HepG2 (cell line): ENCODE measurements around the gene ROCK1. TPM values are rescaled to one million over a fixed set of nuclear protein-coding genes. Genes with fewer than 3 reads are reported as not detected.

Source experiments
- ARNTL ChIP-seq: sonication (generic); formaldehyde crosslinking; IDR thresholded peaks from 2 replicates; pipeline ENCODE4 v1.4.0; 2020; ENCODE audit warnings: mild to moderate bottlenecking, missing genetic modification reagents
- DR1 ChIP-seq: sonication (generic); formaldehyde crosslinking; IDR thresholded peaks from 2 replicates; pipeline ENCODE4 v1.8.0; 2021; ENCODE audit warnings: mild to moderate bottlenecking, missing genetic modification reagents, inconsistent platforms
- FIP1L1 ChIP-seq: fragments of 200-400 bp; formaldehyde crosslinking; IDR thresholded peaks from 2 replicates; pipeline ENCODE4 v1.6.1; 2018; ENCODE audit warnings: low read depth, mild to moderate bottlenecking, low read length, moderate library complexity, borderline replicate concordance; ENCODE audit not compliant: insufficient read depth
- GATA4 ChIP-seq: sonication (generic); IDR thresholded peaks from 2 replicates; pipeline ENCODE4 v1.6.1; 2016; ENCODE audit warnings: antibody characterized with exemption, low read depth, borderline replicate concordance
- HIVEP1 ChIP-seq: sonication (generic); formaldehyde crosslinking; IDR thresholded peaks from 2 replicates; pipeline ENCODE4 v1.4.0; 2020; ENCODE audit warnings: mild to moderate bottlenecking, missing genetic modification reagents
- JUN ChIP-seq: sonication (generic); formaldehyde crosslinking; IDR thresholded peaks from 2 replicates; pipeline ENCODE4 v1.4.0; 2020; ENCODE audit warnings: mild to moderate bottlenecking, missing genetic modification reagents
- KAT8 ChIP-seq: IDR thresholded peaks from 2 replicates; pipeline ENCODE4 v1.6.1; 2016; ENCODE audit warnings: missing genetic modification reagents, missing compliant biosample characterization
- NFE2L2 ChIP-seq: fragments of 150-350 bp; IDR thresholded peaks from 2 replicates; pipeline ENCODE4 v1.6.1; 2014; ENCODE audit warnings: low read length
- PAWR ChIP-seq: sonication (generic); formaldehyde crosslinking; IDR thresholded peaks from 2 replicates; pipeline ENCODE4 v1.4.0; 2020; ENCODE audit warnings: missing genetic modification reagents, mild to moderate bottlenecking, borderline replicate concordance
- PITX1 ChIP-seq: sonication (generic); formaldehyde crosslinking; IDR thresholded peaks from 2 replicates; pipeline ENCODE4 v1.5.1; 2020; ENCODE audit warnings: mild to moderate bottlenecking, missing genetic modification reagents
- RXRB ChIP-seq: IDR thresholded peaks from 2 replicates; pipeline ENCODE4 v1.6.1; 2016; ENCODE audit warnings: borderline replicate concordance, missing genetic modification reagents, missing compliant biosample characterization
- SKI ChIP-seq: fragments of 450-650 bp; IDR thresholded peaks from one replicate; pipeline ENCODE4 v1.6.1; 2018; ENCODE audit warnings: mild to moderate bottlenecking; ENCODE audit not compliant: partially characterized antibody
- ZKSCAN1 ChIP-seq: fragments of 150-350 bp; IDR thresholded peaks from 2 replicates; pipeline ENCODE4 v1.6.1; 2014; ENCODE audit warnings: low read length
- ZMYM2 ChIP-seq: sonication (generic); formaldehyde crosslinking; IDR thresholded peaks from 2 replicates; pipeline ENCODE4 v1.8.0; 2022; ENCODE audit warnings: mild to moderate bottlenecking, missing genetic modification reagents
- ZNF33A ChIP-seq: sonication (generic); formaldehyde crosslinking; IDR thresholded peaks from 2 replicates; pipeline ENCODE4 v1.5.1; 2020; ENCODE audit warnings: missing genetic modification reagents, mild to moderate bottlenecking, moderate library complexity, borderline replicate concordance
- ZNF468 ChIP-seq: sonication (generic); formaldehyde crosslinking; IDR thresholded peaks from 2 replicates; pipeline ENCODE4 v1.8.0; 2022; ENCODE audit warnings: mild to moderate bottlenecking, moderate library complexity, missing genetic modification reagents
- ZNF563 ChIP-seq: sonication (generic); formaldehyde crosslinking; IDR thresholded peaks from 2 replicates; pipeline ENCODE4 v1.8.0; 2022; ENCODE audit warnings: mild to moderate bottlenecking, moderate library complexity, missing genetic modification reagents
- ZNF713 ChIP-seq: sonication (generic); formaldehyde crosslinking; IDR thresholded peaks from 2 replicates; pipeline ENCODE4 v1.4.0; 2020; ENCODE audit warnings: mild to moderate bottlenecking, missing genetic modification reagents
- ZNF878 ChIP-seq: sonication (generic); formaldehyde crosslinking; IDR thresholded peaks from 2 replicates; pipeline ENCODE4 v1.8.1; 2023; ENCODE audit warnings: mild to moderate bottlenecking, missing genetic modification reagents, moderate library complexity
- polyA plus RNA-seq, 8 experiments: library from polyadenylated mRNA; depleted of rRNA in 3 of 8; stranded (reverse) in 7 of 8; unstranded in 1 of 8; fragments of >200 nt; fragmentation: Illumina TruSeq in 4 of 8; extraction: Trizol in 4 of 8; gene quantifications; 2 replicates each; pipeline versions ENCODE4 v1.2.1 to v1.2.3, GENCODE V29; 2011 to 2016; ENCODE audit warnings: low read depth in 4 of 8, missing spikeins in 1 of 8, mixed read lengths in 1 of 8; ENCODE audit not compliant: insufficient read depth in 1 of 8
- total RNA-seq, 5 experiments: library from RNA; depleted of rRNA; stranded (reverse); fragments of >200 nt; fragmentation: Illumina TruSeq; extraction: Trizol; gene quantifications; 2 replicates each; pipeline ENCODE4 v1.2.3, GENCODE V29; 2016; ENCODE audit warnings: low read depth in 1 of 5
- TF ChIP-seq, protein P1 (sequence below): sonication (generic); formaldehyde crosslinking; IDR thresholded peaks from 2 replicates; pipeline ENCODE4 v1.5.0; 2020; ENCODE audit warnings: missing genetic modification reagents
- TF ChIP-seq, protein P2 (sequence below): sonication (generic); formaldehyde crosslinking; IDR thresholded peaks from 2 replicates; pipeline ENCODE4 v1.5.1; 2020; ENCODE audit warnings: mild to moderate bottlenecking, moderate library complexity, missing genetic modification reagents
- TF ChIP-seq, protein P3 (sequence below): sonication (generic); formaldehyde crosslinking; IDR thresholded peaks from 2 replicates; pipeline ENCODE4 v1.4.0; 2020; ENCODE audit warnings: mild to moderate bottlenecking, missing genetic modification reagents, borderline replicate concordance
- TF ChIP-seq, protein P4 (sequence below): sonication (generic); formaldehyde crosslinking; IDR thresholded peaks from 2 replicates; pipeline ENCODE4 v1.5.0; 2020; ENCODE audit warnings: missing genetic modification reagents, mild to moderate bottlenecking, borderline replicate concordance
- TF ChIP-seq, protein P5 (sequence below): sonication (generic); formaldehyde crosslinking; IDR thresholded peaks from 2 replicates; pipeline ENCODE4 v1.4.0; 2020; ENCODE audit warnings: missing genetic modification reagents

ROCK1 gene
- total and polyA plus RNA-seq, 2 of the 13 experiments (the other 11 are each of a cell fraction or from before 2014, with no cell fraction given) = 10.5 to 27.2 TPM

DNA sequence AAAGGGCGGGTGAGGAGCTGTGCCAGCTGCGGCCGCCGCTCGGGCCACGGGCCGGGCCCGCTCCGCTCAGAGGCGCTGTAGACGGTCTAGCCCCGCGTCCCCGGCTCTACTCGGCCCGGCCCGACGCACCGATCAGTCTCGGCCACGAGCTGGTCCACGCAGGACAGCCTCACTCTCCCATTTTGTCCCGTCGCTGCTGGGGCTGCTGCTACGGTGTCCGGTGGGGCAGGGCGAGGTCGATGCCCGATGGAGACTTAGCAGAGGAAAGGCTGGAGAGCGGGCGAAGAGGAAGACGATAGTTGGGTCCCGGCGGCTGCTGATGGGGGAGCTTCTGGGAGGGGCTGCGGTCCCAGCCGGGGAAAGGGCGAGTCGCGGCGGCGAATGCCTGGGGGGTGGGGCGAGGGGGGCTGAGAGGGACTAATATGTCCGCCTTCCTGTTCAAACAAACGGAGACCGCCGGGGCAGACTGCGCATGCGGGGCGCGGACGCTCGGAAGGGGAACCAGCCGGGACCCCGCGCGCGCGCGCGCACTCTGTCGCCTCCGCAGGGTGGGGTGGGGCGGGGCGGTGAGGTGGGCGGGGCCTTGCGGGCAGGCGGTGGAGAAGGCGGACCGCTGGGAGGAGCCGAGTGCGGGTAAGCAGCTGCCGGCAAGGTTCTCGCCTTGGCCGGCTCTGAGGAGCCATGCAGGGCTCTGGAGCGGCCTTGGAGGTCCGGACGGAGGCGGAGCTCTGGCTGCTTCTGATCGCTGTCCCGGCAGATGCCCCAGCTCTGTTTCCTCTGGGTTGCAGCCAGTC is at the start of gene ROCK1 (continued):
- TF ChIP-seq, protein P1, sequence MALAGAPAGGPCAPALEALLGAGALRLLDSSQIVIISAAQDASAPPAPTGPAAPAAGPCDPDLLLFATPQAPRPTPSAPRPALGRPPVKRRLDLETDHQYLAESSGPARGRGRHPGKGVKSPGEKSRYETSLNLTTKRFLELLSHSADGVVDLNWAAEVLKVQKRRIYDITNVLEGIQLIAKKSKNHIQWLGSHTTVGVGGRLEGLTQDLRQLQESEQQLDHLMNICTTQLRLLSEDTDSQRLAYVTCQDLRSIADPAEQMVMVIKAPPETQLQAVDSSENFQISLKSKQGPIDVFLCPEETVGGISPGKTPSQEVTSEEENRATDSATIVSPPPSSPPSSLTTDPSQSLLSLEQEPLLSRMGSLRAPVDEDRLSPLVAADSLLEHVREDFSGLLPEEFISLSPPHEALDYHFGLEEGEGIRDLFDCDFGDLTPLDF (CRISPR knock-in tag) = no peak
- TF ChIP-seq GATA4 (no peak; the same call in 1 of the 2 replicates), HIVEP1 (CRISPR knock-in tag) (peak; percentile 65; the same call in 1 of the 2 replicates), DR1 (CRISPR knock-in tag) (no peak), ZKSCAN1 (no peak), ZNF563 (no peak), RXRB (CRISPR knock-in tag) (no peak), PITX1 (CRISPR knock-in tag) (no peak), ZNF468 (CRISPR knock-in tag) (no peak), FIP1L1 (no peak), NFE2L2 (no peak), ZMYM2 (CRISPR knock-in tag) (no peak), KAT8 (CRISPR knock-in tag) (no peak), ZNF878 (CRISPR knock-in tag) (no peak), SKI (no peak), PAWR (CRISPR knock-in tag) (no peak), ARNTL (CRISPR knock-in tag) (no peak), ZNF33A (no peak), JUN (CRISPR knock-in tag) (no peak), ZNF713 (no peak)
- TF ChIP-seq, protein P2, sequence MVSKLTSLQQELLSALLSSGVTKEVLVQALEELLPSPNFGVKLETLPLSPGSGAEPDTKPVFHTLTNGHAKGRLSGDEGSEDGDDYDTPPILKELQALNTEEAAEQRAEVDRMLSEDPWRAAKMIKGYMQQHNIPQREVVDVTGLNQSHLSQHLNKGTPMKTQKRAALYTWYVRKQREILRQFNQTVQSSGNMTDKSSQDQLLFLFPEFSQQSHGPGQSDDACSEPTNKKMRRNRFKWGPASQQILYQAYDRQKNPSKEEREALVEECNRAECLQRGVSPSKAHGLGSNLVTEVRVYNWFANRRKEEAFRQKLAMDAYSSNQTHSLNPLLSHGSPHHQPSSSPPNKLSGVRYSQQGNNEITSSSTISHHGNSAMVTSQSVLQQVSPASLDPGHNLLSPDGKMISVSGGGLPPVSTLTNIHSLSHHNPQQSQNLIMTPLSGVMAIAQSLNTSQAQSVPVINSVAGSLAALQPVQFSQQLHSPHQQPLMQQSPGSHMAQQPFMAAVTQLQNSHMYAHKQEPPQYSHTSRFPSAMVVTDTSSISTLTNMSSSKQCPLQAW (CRISPR knock-in tag) = 0 out of 2 replicates have a peak, but pooled peaks have one; percentile 4
- TF ChIP-seq, protein P3, sequence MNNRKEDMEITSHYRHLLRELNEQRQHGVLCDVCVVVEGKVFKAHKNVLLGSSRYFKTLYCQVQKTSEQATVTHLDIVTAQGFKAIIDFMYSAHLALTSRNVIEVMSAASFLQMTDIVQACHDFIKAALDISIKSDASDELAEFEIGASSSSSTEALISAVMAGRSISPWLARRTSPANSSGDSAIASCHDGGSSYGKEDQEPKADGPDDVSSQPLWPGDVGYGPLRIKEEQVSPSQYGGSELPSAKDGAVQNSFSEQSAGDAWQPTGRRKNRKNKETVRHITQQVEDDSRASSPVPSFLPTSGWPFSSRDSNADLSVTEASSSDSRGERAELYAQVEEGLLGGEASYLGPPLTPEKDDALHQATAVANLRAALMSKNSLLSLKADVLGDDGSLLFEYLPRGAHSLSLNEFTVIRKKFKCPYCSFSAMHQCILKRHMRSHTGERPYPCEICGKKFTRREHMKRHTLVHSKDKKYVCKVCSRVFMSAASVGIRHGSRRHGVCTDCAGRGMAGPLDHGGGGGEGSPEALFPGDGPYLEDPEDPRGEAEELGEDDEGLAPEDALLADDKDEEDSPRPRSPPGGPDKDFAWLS (CRISPR knock-in tag) = no peak
- TF ChIP-seq, protein P4, sequence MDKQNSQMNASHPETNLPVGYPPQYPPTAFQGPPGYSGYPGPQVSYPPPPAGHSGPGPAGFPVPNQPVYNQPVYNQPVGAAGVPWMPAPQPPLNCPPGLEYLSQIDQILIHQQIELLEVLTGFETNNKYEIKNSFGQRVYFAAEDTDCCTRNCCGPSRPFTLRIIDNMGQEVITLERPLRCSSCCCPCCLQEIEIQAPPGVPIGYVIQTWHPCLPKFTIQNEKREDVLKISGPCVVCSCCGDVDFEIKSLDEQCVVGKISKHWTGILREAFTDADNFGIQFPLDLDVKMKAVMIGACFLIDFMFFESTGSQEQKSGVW = no peak
- TF ChIP-seq, protein P5, sequence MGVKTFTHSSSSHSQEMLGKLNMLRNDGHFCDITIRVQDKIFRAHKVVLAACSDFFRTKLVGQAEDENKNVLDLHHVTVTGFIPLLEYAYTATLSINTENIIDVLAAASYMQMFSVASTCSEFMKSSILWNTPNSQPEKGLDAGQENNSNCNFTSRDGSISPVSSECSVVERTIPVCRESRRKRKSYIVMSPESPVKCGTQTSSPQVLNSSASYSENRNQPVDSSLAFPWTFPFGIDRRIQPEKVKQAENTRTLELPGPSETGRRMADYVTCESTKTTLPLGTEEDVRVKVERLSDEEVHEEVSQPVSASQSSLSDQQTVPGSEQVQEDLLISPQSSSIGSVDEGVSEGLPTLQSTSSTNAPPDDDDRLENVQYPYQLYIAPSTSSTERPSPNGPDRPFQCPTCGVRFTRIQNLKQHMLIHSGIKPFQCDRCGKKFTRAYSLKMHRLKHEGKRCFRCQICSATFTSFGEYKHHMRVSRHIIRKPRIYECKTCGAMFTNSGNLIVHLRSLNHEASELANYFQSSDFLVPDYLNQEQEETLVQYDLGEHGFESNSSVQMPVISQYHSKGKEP (CRISPR knock-in tag) = no peak
